SK-N-SH (cell line): Measurements from ENCODE around the gene WNK2. TPM values are rescaled to one million over a fixed set of nuclear protein-coding genes. Genes with fewer than 3 reads are reported as not detected.

Experiments
- CTCF ChIA-PET: fragments of 300-600, 350-600 bp; formaldehyde crosslinking; extraction: SDS; loops from one replicate; lab custom pipeline; 2021; lab: Yijun Ruan, JAX
- POLR2A ChIA-PET: fragments of 350-600 bp; sonication (Branson Sonifier 250); formaldehyde crosslinking; extraction: SDS; loops from one replicate; lab custom pipeline; 2020; ENCODE audit warnings: antibody characterized with exemption, inconsistent platforms; lab: Yijun Ruan, JAX
- DNase-seq: peaks from one replicate; pipeline ENCODE4 v3.0.0; 2012
- H2AFZ ChIP-seq: fragments of 200-600 bp; sonication (generic); 2 replicates; pipeline ENCODE4 v1.8.1; 2016; ENCODE audit warnings: antibody characterized with exemption, mild to moderate bottlenecking, low read depth
- H3F3A ChIP-seq: fragments of 200-600 bp; sonication (generic); replicated peaks from 2 replicates; pipeline ENCODE3; 2016; ENCODE audit warnings: antibody characterized with exemption, mild to moderate bottlenecking; ENCODE audit not compliant: insufficient read depth
- H3K27ac ChIP-seq, 2 experiments: fragments of 200-500 bp in 1 of 2; fragments of 200-600 bp in 1 of 2; sonication (Bioruptor generic) in 1 of 2; sonication (generic), shearing (Covaris generic) in 1 of 2; 2 replicates each; pipeline versions ENCODE4 v1.5.1 to v1.6.1; 2014 to 2016; ENCODE audit warnings: low read depth in 2 of 2, inconsistent platforms in 1 of 2, low read length in 1 of 2, mild to moderate bottlenecking in 1 of 2, mixed read lengths in 1 of 2
- H3K27me3 ChIP-seq: fragments of 200-600 bp; sonication (generic), shearing (Covaris generic); 2 replicates; pipeline ENCODE4 v1.6.1; 2016; ENCODE audit warnings: mixed run types; ENCODE audit not compliant: insufficient read depth
- H3K36me3 ChIP-seq, 2 experiments: fragments of 200-500 bp in 1 of 2; fragments of 200-600 bp in 1 of 2; sonication (Bioruptor generic) in 1 of 2; sonication (generic) in 1 of 2; replicated peaks in 1 of 2; 2 replicates each; pipeline versions ENCODE3 to v1.5.1; 2014 to 2016; ENCODE audit warnings: low read length in 1 of 2, mild to moderate bottlenecking in 1 of 2; ENCODE audit not compliant: insufficient read depth in 2 of 2, control insufficient read depth in 1 of 2
- H3K4me1 ChIP-seq, 2 experiments: fragments of 200-500 bp in 1 of 2; fragments of 200-600 bp in 1 of 2; sonication (Bioruptor generic) in 1 of 2; sonication (generic), shearing (Covaris generic) in 1 of 2; 2 replicates each; pipeline versions ENCODE4 v1.5.1 to v1.6.1; 2014 to 2016; ENCODE audit warnings: low read depth in 1 of 2, low read length in 1 of 2, mixed run types in 1 of 2; ENCODE audit not compliant: insufficient read depth in 2 of 2, control insufficient read depth in 1 of 2
- H3K4me2 ChIP-seq: fragments of 200-600 bp; sonication (generic), shearing (Covaris generic); 2 replicates; pipeline ENCODE4 v1.6.1; 2017; ENCODE audit warnings: mixed run types
- H3K4me3 ChIP-seq, 2 experiments: fragments of 200-500 bp in 1 of 2; fragments of 200-600 bp in 1 of 2; sonication (Bioruptor generic) in 1 of 2; sonication (generic), shearing (Covaris generic) in 1 of 2; 2 replicates each; pipeline versions ENCODE4 v1.5.1 to v1.8.1; 2014 to 2016; ENCODE audit warnings: low read depth in 2 of 2, inconsistent platforms in 1 of 2, low read length in 1 of 2, mild to moderate bottlenecking in 1 of 2, mixed read lengths in 1 of 2, moderate library complexity in 1 of 2
- H3K79me2 ChIP-seq: fragments of 200-600 bp; sonication (generic); 2 replicates; pipeline ENCODE4 v1.8.1; 2017; ENCODE audit warnings: mild to moderate bottlenecking; ENCODE audit not compliant: insufficient read depth
- H3K9ac ChIP-seq: fragments of 200-600 bp; sonication (generic); 2 replicates; pipeline ENCODE4 v1.6.1; 2017; ENCODE audit warnings: mixed run types
- H3K9me2 ChIP-seq: fragments of 200-600 bp; sonication (generic); 2 replicates; pipeline ENCODE4 v1.6.1; 2017; ENCODE audit warnings: mixed run types
- H3K9me3 ChIP-seq: fragments of 200-600 bp; sonication (generic); 2 replicates; pipeline ENCODE4 v1.6.1; 2017; ENCODE audit warnings: mixed run types, mild to moderate bottlenecking, moderate library complexity
- H4K20me1 ChIP-seq: fragments of 200-600 bp; sonication (generic); 2 replicates; pipeline ENCODE4 v1.6.1; 2017; ENCODE audit warnings: mild to moderate bottlenecking, mixed run types; ENCODE audit not compliant: insufficient read depth
- CHD2 ChIP-seq: fragments of 150-350 bp; IDR thresholded peaks from 2 replicates; pipeline ENCODE4 v1.6.1; 2018; ENCODE audit warnings: low read length; ENCODE audit not compliant: partially characterized antibody
- CTCF ChIP-seq: fragments of 200-600 bp; sonication (generic); IDR thresholded peaks from 2 replicates; pipeline ENCODE4 v1.6.1; 2017; ENCODE audit warnings: antibody characterized with exemption, mild to moderate bottlenecking, moderate library complexity
- EZH2phosphoT487 ChIP-seq: fragments of 200-600 bp; sonication (generic); IDR thresholded peaks from 2 replicates; pipeline ENCODE4 v1.6.1; 2017; ENCODE audit warnings: low read depth, mixed run types, mild to moderate bottlenecking, antibody characterized with exemption, moderate library complexity, borderline replicate concordance
- FOXM1 ChIP-seq: IDR thresholded peaks from 2 replicates; pipeline ENCODE4 v1.4.0; 2012; ENCODE audit warnings: low read depth, mild to moderate bottlenecking
- GATA2 ChIP-seq: sonication (generic); formaldehyde crosslinking; IDR thresholded peaks from 2 replicates; pipeline ENCODE4 v1.5.0; 2020; ENCODE audit warnings: mild to moderate bottlenecking, missing genetic modification reagents
- JUND ChIP-seq: IDR thresholded peaks from 2 replicates; pipeline ENCODE4 v1.4.0; 2012
- MXI1 ChIP-seq: IDR thresholded peaks from 2 replicates; pipeline ENCODE4 v1.6.1; 2012; ENCODE audit warnings: mild to moderate bottlenecking, low read depth, low read length, improper control_type of control experiment
- NRF1 ChIP-seq: IDR thresholded peaks from 2 replicates; pipeline ENCODE4 v1.6.1; 2012; ENCODE audit warnings: low read depth, mild to moderate bottlenecking, low read length
- RFX5 ChIP-seq: IDR thresholded peaks from 2 replicates; pipeline ENCODE4 v1.6.1; 2012; ENCODE audit warnings: mild to moderate bottlenecking, improper control_type of control experiment, low read length
- TEAD4 ChIP-seq: IDR thresholded peaks from 2 replicates; pipeline ENCODE4 v1.4.0; 2012; ENCODE audit warnings: mild to moderate bottlenecking, borderline replicate concordance; ENCODE audit not compliant: insufficient read depth
- ZBTB33 ChIP-seq: IDR thresholded peaks from 2 replicates; pipeline ENCODE4 v1.4.0; 2012; ENCODE audit warnings: low read depth, borderline replicate concordance
- WGBS: methylation state at CpG from one replicate; pipeline ENCODE4 v1.1.6; 2017; ENCODE audit warnings: low lambda C conversion rate; 5-methylcytosine and 5-hydroxymethylcytosine counted together
- polyA plus RNA-seq, 3 experiments: library from polyadenylated mRNA; depleted of rRNA; stranded (reverse); fragments of >200 nt; gene quantifications; 2 replicates each; pipeline ENCODE4 v1.2.3, GENCODE V29; 2012

The WNK2 gene
- polyA plus RNA-seq, 1 of the 3 experiments (the other 2 are of a cell fraction) = 0.12 TPM

GRCh38 chr9:93326056-93326455 lies 142.1 kb downstream of the WNK2 start (continued):
- TF ChIP-seq ZBTB33 = no peak
- no peak for TF ChIP-seq EZH2phosphoT487
- no peak for TF ChIP-seq GATA2 (CRISPR knock-in tag)
- TF ChIP-seq CTCF = no peak
- no peak for TF ChIP-seq CHD2
- no peak for TF ChIP-seq RFX5
- TF ChIP-seq MXI1 = no peak
- TF ChIP-seq JUND = no peak
- no peak for TF ChIP-seq FOXM1

DNA sequence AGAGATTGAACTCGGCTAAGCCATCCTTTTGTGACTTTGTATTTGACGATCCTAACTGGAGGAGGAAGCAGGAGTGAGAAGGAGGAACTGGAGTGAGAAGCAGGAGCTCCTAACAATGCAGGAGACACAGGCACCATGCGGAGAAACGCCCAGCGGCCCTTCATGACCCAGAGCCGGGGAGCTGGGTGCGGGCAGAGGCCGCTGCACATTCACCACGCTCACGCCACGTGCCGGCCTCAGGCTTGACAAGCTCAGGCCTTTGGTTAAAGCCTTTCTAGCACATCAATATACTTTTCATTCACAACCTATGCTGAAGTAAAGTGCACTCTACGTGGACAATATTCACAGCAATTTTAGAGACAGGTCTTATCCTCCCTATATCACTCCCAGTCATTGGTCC lies 142.7 kb downstream of the WNK2 start:
- CTCF ChIA-PET = interaction anchor here (1.5 kb wide), 1 partner anchor 172 kb away, joined by 3 read pairs; no protein-coding TSS in a partner anchor

GRCh38 chr9:93329629-93330280 lies 145.8 kb downstream of the WNK2 start:
- DNase-seq = no peak
- Histone ChIP-seq H4K20me1 (no peaks in the 10 kb centered on the region), H3F3A (no peaks in the 10 kb centered on the region), H3K4me3 (no peak overlapping the region), H3K36me3 (no peaks in the 10 kb centered on the region), H2AFZ (no peak overlapping the region), H3K79me2 (no peaks in the 10 kb centered on the region), H3K4me1 (no peaks in the 10 kb centered on the region), H3K9me2 (no peaks in the 10 kb centered on the region), H3K27ac (no peak overlapping the region), H3K9me3 (no peaks in the 10 kb centered on the region), H3K27me3 (no peaks in the 10 kb centered on the region), H3K9ac (no peak overlapping the region), H3K4me2 (no peak overlapping the region)
- CTCF ChIA-PET = interaction anchor here (1.2 kb wide), 2 partner anchors 221 to 537 kb away, joined by 3 read pairs; no protein-coding TSS in a partner anchor
- no peak for TF ChIP-seq TEAD4
- no peak for TF ChIP-seq NRF1
- POLR2A ChIA-PET = no interaction called here
- WGBS = 37% methylated on average over 7 of the region's 7 CpGs

More for the DNA sequence above, 142.7 kb downstream of the WNK2 start:
- 86% methylated on average over 13 of the region's 13 CpGs for WGBS
- no peak overlapping the region for H3K9ac ChIP-seq
- no peaks in the 10 kb centered on the region for H3K9me3 ChIP-seq
- no peaks in the 10 kb centered on the region for H3F3A ChIP-seq
- no peaks in the 10 kb centered on the region for H4K20me1 ChIP-seq
- no peak overlapping the region for H3K4me2 ChIP-seq
- H2AFZ ChIP-seq = no peak overlapping the region
- H3K79me2 ChIP-seq = no peaks in the 10 kb centered on the region
- H3K4me3 ChIP-seq = no peak overlapping the region
- no peak for DNase-seq
- POLR2A ChIA-PET = no interaction called here
- no peak for TF ChIP-seq RFX5
- TF ChIP-seq, all 33 proteins: peak for 0
- H3K27me3 ChIP-seq = no peaks in the 10 kb centered on the region
- H3K27ac ChIP-seq = no peak overlapping the region
- no peaks in the 10 kb centered on the region for H3K36me3 ChIP-seq
- H3K4me1 ChIP-seq = no peaks in the 10 kb centered on the region
- H3K9me2 ChIP-seq = no peaks in the 10 kb centered on the region
